Stimulated activated CD8-positive, alpha-beta memory T cell treated with anti-CD3 and anti-CD28 coated beads, Interleukin-2, amount 100 ng/mL, for 1 hour (primary cell): Measurements from ENCODE around the gene GOLGA6L22.
"Not testable (repeated sequence)": the region's sequence is repeated elsewhere in the genome, so short reads cannot be mapped to it uniquely, and the experiment has no call there.

ENCODE experiments used
- DNase-seq, 2 donors: peaks; one replicate each; pipeline ENCODE4 v3.0.0-alpha.2; 2020; ENCODE audit warnings: low read depth in 2 of 2

Gene GOLGA6L22, protein sequence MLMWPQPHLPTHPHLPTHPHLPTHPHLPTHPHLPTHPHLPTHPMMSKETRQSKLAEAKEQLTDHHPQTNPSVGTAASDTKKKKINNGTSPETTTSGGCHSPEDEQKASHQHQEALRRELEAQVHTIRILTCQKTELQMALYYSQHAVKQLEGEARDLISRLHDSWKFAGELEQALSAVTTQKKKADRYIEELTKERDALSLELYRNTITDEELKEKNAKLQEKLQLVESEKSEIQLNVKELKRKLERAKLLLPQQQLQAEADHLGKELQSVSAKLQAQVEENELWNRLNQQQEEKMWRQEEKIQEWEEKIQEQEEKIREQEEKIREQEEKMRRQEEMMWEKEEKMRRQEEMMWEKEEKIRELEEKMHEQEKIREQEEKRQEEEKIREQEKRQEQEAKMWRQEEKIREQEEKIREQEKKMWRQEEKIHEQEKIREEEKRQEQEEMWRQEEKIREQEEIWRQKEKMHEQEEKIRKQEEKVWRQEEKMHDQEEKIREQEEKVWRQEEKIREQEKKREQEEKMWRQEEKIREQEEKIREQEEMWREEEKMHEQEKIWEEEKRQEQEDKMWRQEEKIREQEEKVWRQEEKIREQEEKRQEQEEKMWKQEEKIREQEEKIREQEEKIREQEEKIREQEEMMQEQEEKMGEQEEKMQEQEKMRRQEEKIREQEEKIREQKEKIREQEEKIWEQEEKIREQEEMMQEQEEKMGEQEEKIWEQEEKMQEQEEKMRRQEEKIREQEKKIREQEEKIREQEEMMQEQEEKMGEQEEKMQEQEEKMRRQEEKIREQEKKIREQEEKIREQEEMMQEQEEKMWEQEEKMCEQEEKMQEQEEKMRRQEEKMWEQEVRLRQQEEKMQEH

DNA sequence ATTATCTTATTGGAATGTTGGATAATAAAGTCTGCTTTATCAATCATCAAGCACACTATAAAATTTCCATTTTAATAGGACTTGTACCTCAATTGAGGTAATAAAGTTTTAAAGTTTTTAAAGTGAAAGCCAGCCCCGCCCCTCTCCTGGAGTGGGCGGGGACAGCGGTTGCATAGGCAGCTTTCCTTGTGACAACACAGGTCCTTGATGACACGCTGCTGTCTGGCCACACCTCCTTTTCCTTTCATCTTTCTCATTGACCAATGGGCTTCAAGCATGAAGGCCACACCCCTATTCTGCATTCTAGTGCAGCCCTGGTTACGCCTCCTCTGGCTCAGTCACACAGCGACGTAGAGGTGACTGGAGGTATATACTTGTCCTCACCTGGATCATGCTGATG, at the start of gene GOLGA6L22:
Gene GOLGA6L22 (plus strand): TSS at position 301 of the 400 bp plus-strand sequence. CDS start 91 bp downstream, at position 392.
- DNase-seq: not testable (repeated sequence)

DNA sequence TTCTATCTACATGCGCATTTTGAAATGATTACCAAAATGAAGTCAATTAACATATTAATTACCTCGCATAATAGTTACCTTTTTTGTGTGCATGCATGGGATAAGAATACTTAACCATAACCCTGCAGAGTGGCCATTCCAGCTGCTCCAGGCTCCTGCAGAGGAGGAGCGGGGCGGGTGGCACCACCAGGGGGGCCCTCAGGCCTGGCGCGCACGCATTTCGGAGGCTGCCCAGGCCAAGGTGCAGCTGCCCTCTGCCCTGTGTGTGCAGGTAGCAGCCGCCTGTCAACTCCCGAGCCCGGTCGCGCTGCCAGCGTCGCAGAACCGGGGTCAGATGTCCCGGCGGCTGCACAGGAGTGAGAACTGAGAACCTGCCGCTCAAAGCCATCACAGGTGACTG, 41.4 kb upstream of the GOLGA6L22 start:
- DNase-seq: not testable (repeated sequence)

DNA sequence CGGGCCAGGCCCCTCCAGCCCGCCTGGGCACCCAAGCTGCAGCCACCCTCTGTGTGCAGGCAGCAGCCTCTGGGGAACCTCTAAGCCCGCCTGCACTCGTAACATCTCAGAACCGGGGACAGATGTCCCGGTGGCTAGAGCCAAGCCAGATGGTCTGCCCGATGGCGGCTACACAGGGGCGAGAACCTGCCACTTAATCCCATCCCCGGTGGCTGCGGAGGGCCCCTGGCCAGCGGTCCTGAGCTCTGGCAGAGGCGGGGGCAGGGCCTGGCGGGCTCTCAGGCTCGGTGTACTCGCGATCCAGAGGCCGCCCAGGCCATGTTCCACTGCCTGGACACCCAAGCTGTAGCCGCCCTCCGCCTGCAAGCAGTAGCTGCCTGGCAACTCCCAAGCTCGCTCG, 40.9 kb upstream of the GOLGA6L22 start:
- DNase-seq: not testable (repeated sequence)

DNA sequence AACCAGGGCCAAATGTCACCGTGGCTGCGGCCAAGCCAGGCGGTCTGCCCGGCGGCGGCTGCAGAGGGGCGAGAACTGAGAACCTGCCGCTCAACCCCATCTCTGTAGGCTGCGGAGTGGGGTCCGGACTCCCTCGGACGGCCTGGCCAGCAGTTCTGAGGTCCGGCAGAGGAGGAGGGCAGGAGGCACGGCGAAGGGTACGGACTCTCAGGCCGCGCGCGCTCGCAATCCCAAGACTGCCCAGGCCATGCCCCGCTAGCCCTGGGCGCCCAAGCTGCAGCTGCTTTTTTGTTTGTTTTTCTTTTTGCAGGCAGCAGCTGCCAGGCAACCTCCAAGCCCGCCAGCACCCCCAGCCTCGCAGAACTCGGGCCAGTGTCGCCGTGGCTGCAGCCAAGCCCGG, 40.5 kb upstream of the GOLGA6L22 start:
- DNase-seq: not testable (repeated sequence)

DNA sequence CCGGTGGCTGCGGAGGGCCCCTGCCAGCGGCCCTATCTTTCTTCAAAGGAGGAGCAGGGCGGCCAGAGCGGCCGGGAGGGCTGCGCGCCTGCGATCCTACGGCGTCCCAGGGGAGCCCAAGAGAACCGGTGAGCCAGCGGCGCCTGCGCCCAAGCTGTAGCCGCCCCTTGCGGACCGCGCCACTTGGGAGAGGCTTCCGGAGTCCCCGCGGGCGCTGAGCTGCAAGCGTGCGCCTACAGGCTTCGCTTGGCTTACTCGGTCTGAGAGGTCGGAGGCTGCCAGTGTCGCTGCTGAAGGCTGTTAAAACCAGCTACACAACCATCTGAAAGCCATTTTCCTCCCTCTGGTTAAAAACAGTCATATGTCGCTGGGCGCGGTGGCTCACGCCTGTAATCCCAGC, 40.0 kb upstream of the GOLGA6L22 start:
- DNase-seq: not testable (repeated sequence)

DNA sequence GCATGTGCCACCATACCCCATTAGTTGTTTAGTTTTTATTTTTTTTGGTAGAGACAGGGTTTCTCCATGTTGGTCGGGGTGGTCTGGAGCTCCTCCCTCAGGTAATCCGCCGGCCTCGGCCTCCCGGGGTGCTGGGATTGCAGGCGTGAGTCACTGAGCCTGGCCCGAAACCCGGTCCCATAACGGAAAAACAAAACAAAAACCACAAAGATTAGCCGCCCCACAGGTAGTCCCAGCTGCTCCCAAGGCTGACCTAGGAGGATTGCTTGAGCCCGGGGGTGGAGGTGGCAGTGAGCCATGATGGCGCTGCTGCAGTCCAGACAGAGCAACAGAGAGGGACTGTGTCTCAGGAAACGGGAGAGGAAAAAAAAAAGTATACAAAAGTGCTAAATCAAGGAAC, 38.4 kb upstream of the GOLGA6L22 start:
- DNase-seq: not testable (repeated sequence)

DNA sequence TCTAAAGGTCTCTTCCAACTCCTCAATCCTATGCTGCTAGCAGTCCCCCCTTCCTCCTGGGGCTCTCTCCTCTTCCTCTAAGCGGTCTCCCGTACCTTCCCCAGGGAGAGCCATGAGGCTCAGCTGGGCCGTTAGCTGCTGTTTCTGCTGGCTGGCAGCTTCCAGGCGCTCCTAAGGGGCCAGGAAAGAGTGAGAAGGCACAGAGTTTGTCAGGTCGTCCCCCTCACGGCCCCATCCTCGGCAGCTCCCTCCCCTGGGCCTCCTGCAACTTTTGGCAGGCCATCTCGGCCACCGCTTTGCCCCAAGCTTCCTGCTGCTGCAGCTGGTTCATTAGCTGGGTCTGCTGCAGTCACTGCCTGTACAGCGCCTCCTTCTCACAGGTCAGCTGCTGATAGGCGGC, 29.3 kb upstream of the GOLGA6L22 start:
- not testable (repeated sequence) for DNase-seq

DNA sequence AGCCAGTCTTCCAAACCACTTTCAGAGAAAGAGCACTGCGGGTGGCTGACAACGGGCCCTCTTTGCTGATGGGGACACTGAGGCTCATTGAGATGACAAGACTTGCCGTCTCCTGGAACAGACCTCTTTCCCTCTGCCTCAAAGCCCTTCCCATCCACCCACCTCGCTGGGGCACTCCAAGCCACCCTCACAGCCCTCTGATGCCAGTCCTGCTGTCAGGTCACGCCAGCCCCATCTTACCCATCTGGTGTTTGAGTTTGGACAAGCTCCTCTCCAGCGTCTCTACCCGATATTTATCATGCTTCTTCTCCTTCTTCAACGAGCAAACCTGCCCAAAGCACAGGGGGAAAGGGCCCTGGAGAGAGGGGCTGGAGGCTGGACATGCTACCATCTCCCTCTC, 27.0 kb upstream of the GOLGA6L22 start:
- DNase-seq: not testable (repeated sequence)

DNA sequence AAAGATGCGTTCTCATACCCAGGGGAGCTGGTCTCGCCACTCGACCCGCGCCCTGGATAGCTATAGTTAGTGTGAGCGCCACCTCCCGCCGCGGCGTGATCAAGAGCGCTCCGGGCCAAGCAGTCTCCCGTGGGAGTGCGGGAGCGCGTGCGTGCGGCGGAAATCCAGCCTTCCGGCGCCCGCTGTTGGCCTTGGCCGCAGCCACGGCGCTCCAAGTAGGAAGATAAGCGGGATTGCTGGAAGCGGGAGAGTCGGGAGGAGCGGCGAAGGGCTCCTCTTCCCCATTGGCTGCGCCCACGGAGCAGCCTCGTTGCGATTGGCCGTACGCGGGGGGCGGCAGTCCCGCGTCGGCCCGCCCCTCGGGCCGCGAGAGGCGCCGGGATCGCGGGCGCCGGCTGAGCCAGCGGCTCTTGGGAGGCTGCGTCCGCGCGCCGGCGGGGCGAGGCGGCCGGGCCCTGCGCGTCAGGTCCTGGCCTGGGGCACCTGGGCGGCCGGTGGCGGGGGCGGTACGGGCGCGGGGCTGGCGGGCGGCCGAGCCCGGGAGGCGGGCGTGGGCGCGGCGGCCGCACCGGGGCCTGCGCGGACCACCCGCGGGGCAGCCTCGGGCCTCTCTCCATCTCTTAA, 35.9 kb downstream of the GOLGA6L22 start:
- peak in 1 of 2 donors; percentile 3 for DNase-seq

DNA sequence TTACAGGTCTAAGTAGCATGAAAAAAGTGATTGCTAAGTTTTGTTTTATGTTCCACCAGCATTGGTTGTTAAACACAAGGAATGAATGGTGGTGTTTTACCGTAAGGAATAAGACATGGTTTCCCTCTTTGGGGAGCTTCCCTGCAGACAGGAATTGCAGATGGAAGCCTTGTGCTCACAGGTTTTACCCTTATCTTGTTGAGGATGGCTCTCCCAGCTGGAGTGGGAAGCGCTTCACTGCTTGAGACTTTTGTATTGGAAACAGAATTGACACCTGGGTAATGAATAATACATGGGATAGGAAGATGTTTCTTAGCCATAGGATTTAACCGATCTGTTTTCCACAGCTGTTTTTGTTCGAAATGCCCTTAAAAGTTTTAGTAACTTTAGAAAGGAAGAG, 38.5 kb downstream of the GOLGA6L22 start:
- DNase-seq: not testable (repeated sequence)

DNA sequence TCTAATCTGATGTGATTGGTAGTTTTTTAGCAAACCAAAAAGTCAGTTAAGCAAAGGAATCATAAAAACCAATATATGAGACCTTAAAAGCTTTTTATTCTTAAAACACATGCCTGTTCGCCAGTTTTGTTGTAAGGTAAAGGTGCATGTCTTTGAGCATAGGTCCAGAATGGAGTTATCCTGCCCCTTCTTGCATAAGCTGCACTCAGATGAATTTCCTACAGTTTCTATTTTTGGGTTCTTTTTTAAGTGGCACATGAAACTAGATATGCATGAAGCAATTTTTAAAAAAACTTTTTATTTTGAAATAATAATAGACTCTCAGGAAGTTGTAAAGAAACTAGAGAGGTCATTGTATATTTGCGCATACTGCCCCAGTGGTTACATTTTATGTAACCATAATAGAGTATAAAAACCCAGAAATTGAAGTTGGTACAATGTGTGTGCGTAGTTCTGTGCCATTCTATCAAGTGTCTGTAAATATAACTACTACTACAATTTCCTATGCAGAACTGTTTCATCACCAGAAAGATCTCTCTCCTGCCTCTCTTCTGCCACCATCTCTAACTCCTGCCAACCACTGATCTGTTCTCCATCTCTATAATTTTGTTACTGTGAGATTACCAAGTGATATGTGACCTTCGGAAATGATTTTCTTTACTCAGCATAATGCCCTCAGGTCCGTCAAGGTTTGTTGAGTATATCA, 39.7 kb downstream of the GOLGA6L22 start:
- not testable (repeated sequence) for DNase-seq

DNA sequence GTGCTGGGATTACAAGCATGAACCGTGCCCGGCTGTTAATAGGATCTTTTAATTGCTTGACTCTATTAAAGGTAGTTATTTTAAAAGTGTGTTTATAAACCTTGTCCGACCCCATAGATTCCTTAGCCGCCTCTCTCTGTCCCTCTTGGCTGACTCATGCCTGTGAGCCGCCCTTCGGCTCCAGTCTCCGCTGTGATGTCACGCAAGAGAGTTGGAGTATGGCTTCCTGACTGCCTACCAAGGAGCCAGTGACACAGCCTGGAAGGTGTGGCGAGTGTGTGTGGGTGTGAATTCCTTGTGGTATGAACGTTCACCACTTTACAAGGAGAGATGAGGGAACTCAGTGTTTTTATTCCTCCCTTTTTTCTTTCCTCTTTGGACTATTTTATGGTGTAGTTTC, 43.6 kb downstream of the GOLGA6L22 start:
- not testable (repeated sequence) for DNase-seq

DNA sequence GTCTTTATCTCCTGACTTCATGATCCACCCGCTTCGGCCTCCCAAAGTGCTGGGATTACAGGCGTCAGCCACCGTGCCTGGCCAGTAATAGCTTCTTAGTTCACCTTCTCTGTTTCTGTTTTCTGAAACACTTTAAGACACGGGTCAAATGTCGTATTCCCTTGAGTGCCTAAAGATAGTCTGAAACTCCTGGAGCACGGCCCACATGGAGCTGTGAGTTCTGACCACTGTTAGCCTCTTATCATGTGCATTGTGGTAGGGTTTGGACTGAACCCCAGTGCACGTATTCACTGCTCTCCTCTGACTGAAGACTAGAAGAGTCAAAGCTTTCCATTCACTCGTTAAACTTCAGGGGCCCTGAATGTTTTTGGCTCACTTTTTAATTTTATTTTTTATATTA, 48.3 kb downstream of the GOLGA6L22 start:
- DNase-seq: not testable (repeated sequence)

DNA sequence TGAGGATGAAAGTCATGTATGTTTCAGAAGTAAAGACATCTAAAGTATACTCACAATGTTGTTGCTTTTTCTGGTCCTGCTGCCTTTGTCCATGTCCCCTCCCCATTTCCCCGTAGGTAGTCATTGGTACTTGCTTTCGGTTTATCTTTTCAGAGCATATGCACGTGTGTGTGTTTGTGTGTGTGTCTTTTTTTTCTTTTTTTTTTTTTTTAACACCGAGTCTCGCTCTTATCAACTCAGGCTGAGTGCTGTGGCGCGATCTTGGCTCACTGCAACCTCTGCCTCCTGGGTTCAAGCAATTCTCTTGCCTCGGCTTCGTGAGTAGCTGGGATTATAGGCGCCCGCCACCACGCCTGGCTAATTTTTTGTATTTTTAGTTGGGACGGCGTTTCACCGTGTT, 57.4 kb downstream of the GOLGA6L22 start:
- not testable (repeated sequence) for DNase-seq
